IPS DF 4.7 (cell line): Measurements from ENCODE around the gene GATAD2A.
A peak's percentile ranks its signal among the peaks of the same experiment; 100 is the strongest.

Experiments
- DNase-seq: peaks from one replicate; pipeline ENCODE4 v3.0.0-alpha.2; 2013; ENCODE audit warnings: low spot score; ENCODE audit errors: extremely low read depth

GATAD2A gene

DNA sequence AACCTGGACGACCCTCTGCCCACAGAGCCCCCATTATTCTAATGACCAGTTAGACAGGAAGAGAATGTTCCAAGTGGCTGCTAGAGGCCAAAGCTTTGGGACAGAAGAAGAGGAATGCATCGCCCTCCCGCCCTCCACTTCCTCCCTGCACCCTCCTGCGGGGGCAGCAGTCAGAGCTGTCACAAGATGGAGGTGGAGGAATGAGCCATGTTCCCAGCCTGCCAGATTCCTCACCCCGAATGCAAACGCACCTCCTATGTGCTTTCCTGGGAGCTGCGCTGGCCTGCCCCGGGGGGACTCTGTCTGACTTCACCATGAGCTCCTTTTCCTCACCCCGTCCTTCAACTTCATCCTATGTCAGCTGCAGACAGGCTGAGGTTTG, 124.9 kb downstream of the GATAD2A start:
- no peak for DNase-seq

DNA sequence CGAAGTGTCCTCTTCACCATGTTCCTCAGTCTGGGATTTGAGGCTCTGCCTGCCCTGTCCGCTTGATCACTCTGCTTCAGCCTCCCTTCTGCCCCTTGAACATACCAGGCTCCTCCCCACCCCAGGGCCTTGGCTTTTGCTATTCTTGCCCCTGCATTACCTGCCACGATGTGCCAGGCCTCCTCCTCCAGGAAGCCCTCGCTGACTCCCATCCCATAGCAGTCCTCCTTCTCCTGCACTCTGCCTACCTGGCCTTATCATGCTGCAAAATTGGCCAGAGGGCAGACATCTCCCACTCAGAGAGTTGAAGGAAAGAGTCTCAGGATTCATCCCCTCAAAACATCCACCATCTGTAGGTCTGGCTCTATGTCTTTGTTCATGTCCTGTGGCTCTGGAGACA, 125.4 kb downstream of the GATAD2A start:
- DNase-seq = no peak

DNA sequence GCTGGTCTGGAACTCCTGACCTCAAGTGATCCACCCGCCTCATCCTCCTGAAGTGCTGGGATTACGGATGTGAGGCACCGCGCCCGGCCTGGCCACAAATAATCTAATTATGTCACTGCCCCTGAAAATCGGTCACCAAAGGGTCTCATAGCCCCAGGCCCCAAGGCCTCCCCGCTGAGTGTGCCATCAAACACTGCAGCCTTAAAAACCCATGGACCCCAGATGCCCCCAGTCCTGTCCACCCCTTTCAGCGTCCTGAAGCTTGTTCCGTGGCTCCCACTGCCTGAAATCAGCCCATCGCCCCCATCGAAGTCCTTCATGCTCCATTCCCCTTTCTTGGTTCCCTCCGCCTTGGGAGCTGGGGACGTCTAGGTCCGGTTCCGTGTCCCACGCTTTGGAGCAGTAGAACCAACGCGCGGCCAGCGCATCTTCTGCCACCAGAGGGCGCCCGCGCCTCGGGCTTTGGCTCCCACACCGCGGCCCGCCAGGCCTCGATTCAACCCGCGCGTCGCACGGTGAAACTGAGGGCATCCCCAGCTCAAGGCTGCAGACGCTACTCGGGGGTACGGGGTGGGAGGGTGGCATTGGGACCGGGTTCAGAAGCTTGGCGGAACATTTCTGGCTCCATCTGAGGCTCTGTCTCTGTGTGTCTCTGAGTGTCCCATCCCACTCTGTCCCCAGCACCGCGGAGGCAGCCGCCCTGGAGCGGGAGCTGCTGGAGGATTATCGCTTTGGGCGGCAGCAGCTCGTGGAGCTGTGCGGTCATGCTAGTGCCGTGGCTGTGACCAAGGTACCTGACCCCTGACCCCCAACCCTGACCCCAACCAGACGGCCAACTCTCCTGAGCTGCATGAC, 126.7 kb downstream of the GATAD2A start:
- DNase-seq = peak; percentile 60

DNA sequence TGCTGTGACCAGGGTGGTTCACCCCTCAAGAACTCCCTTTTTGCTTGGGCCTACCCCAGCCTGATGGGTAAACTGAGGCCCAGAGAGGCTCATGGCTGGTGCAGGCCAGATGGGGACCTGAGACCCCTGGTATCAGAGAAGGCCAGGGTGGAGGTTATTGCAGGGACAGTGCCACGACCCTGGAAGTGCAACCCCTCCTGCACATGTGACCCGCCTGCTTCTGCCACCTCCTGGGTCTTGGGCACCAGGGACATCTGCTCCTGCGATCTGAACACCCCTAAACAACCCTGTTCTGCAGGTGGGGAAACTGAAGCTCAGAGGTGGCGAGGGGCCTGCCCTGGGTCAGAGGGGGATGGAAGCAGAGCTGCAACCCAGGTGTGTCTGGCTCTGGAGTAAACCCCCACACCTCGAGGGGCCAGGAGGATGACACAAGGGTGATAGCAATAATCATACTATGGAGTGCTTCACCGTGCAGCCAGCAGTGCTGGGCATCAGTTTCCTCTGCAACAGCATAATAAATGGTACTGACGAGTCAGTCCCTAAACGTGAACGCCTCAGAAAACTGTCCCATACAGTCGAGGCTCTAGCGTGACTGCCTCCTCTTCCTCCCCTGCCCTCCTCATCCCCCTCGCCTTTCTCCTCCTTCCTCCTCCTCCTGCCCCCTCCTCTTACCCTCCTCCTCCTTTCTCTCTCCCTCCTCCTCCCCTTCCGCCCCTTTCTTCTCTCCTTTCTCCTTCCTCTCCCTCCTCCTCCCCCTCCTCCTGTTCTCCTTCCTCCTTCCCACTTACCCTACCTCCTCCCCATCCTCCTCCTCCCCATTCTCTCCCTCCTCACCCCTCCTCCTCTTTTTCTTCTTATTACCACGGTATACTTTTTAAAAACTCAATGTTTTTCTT, 127.6 kb downstream of the GATAD2A start:
- no peak for DNase-seq

DNA sequence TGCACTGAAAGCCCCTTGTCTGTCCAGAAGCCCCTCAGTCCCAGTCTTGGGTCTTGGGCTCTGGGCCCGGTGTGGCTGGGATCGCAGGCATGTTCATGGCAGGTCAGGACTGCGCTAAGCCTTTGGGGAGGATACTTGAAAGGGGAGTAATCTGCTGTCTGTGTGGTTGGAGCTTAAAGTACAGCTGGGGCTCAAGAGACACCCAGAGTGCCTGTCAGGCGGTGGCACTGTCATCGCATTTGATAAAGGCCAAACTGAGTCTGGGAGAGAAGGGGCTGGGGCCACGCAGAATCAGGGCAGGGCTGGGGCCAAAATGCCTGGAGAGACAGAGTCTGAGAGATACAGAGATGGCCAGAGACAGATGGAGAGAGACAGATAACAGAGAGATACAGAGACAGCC, 128.4 kb downstream of the GATAD2A start:
- DNase-seq = no peak

DNA sequence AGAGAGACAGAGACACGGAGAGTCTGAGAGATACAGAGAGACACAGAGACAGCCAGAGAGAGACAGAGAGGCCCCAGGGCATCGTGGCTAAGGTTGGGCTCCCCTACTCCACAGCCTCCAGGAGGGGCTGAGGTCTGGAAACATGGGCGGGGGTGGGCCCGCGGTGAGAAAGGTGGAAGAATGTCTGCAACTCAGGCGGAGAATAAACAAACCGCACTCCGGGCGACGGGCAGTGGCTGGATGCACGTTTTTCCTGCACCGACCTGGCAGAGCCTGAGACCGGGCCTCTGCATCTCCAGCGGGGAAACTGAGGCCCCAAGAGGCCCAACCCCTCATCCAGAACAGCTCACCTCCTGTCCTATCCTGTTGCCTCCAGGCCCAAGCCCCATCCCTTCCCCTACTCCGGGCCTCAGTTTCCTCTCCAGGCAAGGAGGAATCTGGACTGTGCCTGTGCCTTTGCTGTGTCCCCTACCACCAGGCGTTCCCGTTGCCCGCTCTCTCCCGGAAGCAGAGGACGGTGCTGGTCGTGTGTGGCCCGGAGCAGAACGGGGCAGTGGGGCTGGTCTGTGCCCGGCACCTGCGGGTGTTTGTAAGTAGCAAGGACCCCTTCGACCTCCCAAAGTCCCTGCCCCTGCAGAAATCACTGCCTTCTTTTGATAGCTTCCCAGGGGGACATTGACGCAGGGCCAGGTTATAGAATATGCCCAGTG, 129.2 kb downstream of the GATAD2A start:
- no peak for DNase-seq

DNA sequence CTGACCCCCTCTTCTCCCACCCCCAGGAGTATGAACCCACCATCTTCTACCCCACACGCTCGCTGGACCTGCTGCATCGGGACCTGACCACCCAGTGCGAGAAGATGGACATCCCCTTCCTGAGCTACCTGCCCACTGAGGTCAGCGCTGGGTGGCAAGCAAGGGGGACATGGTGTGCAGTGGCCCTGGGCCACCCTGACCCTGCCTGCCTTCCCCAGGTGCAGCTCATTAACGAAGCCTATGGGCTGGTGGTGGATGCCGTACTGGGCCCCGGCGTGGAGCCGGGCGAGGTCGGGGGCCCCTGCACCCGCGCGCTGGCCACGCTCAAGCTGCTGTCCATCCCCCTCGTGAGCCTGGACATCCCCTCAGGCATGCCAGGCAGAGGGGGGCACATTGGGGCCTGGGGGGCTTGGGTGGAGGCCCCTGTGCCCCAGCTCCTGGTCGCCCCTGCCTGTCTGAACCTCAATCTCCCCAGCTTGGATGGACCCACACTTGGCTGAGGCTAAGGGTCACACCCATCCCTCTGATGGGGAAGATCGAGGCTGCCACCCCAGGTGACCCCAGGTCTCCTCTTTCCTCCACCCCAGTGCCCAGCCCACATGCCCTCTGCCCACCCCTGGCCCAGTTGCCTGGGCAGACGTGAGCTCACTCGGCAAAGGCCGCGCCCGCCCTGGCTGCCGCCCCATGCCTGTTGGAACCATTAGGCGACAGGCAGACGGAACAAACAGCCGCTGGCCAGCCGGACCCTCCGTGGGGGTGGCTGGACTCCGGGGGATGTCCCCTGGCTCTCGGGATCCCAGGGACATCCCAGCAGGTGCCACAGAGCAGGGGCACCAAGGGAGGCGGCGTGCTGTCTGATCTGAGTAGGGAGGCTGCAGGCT, 130.1 kb downstream of the GATAD2A start:
- DNase-seq = no peak

DNA sequence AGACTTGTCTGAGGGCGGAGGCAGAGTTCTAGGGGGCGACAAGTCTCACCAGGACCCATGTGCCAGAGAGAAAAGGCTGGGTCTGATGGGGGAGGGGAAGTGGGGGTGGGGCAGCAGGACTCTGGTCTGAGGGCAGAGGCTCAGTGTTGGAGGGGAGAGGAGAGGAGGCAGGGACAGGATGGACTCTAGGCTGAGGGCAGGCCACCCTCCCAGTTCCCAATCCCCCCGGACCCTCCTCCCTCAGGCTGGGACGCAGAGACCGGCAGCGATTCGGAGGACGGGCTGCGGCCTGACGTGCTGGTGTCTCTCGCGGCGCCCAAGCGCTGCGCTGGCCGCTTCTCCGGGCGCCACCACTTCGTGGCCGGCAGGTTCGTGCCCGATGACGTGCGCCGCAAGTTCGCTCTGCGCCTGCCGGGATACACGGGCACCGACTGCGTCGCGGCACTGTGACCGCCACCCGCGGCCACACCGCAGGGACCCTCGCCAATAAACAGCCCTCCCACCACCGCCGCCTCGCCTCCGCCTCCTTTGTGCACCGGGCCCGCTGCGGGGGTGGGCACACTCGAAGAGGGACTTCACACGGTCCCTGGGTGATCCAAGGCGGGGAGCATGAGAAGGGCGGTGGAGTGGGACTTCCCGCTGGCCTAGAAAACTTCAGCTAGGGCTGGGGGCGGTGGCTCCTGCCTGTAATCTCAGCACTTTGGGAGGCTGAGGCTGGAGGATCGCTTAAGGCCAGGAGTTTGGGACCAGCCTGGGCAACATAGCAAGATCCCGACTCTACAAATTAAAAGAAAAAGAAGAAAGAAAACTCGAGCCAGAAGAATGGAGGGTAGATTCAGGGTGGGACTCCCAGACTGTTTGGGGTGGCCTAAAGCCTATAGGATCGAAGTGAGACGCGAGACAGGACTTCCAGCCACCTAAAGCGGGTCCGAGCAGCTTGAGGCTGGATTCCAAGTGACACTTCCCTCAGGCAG, 131.9 kb downstream of the GATAD2A start:
- DNase-seq = no peak

DNA sequence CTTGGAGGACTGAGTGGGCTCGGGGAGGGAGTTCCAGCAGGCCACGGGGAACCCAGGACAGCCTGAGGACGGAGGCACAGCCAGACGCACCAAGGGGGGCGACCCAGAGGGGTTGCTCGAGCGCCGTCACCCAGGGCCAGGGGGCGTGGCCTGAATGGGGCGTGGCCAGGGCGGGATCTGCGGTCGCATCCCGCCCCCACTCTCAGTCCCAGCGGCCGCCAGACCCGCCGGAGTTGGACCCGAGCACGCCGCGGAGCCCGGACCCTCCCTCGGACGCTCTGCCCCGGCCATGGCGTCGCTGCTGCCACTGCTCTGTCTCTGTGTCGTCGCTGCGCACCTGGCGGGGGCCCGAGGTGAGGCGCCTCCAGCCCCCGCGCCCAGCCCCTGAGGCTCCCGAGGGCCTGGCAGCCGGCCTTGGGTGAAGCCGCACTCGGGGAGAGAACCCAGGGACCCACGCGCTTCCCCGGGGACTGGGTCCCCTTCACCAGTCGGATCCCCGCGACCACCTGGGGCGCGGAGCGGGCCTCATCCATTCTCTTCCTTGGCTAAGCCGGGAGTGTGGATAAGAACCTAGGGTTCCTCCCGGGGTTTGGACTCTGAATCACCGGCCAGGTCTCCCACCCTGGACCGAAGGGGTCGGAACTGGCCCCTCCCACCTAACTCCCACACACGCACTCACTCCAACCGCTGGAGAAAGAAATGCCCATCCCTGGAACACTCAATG, 132.7 kb downstream of the GATAD2A start, which contains the start of gene CILP2:
CILP2 (plus strand) TSS at position 205 of the 724 bp plus-strand sequence; CDS start at position 290, 85 bp downstream.
- no peak for DNase-seq

DNA sequence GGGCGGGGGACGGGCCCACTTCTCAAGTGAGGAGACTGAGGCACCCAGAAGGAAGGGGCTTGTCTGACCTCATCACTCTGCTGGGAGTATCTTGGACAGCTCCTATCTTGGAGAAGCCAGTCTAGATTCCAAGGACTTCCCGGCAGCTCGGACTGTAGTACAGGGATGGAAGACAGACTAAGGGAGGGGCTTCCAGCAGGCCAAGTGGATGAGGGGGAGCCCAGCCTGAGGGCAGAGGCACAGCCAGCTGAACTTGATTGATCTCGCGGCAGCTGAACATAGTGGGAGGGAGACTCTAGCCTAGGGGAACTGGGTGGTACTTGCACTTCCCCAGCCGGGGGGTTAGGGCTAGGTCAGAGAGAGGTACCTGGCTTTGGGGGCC, 133.3 kb downstream of the GATAD2A start:
- DNase-seq = no peak

DNA sequence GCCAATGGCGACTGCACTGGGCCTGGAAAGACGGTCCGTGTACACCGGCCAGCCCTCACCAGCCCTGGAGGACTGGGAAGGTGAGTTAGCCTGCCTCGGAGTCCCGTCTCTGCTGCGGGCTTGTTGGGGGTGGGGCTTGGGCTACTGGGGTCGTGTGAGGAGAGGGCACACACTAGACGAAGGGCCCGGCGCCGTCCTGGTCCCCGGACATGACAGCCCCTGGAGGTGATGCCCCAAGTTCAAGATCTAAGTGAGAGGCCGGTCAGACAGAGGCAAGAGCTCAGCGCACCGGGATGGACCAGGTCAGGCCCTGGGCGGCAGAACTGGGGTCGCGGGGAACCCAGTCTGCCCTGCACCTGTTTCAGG, 134.2 kb downstream of the GATAD2A start:
- DNase-seq = no peak

DNA sequence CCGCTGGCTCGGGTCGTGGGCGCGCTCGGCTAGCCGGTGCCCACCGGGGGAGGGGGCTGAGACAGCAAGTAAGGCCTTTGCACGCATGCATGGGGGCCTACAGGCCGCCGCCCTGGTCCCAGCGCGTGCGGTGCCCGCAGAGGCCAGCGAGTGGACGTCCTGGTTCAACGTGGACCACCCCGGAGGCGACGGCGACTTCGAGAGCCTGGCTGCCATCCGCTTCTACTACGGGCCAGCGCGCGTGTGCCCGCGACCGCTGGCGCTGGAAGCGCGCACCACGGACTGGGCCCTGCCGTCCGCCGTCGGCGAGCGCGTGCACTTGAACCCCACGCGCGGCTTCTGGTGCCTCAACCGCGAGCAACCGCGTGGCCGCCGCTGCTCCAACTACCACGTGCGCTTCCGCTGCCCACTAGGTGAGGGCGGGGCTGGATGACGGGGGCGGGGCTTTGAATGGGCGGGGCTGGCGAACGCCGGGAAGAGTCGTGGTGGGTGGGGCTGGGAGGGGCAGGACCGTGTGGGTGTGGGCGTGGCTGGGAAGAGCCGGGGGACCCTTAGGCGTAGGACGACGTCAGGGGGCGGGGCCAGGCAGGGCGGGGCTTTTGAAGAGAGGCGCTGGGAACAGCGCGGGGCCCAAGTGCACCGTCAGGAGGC, 134.7 kb downstream of the GATAD2A start:
- DNase-seq = no peak

DNA sequence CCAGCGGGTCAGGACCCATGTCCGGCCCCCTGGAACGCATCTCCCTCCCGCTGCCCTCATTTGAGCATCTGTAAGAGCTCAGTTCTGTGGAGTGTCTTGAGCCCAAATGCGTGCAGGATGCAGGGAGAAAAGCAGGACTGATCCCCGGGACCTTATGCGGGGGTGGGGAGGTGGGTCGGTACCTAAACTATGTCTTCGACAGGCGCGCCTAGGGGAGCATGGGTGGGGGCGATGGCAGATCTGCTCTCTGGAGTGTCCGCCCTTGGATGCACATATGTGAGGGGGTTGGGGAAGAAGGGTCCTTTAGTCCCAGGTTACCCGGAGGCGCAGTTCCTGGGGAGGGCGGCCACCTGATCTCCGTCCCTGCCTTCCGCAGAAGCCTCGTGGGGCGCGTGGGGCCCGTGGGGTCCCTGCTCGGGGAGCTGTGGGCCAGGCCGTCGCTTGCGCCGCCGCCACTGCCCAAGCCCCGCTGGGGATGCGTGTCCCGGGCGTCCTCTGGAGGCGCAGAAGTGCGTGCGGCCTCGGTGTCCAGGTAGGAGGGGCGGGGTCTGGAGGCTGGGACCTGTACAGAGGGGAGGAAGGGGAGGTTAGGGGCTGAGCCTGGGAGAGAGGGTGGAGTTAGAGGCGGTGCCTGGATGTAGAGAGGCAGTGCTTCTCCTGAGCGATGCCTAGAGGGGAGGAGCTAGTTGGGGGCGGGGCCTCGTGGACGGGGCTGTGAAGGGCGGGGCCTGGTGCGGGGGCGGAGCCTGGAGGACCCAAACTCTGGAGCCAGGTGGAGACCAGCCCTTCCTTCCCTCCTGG, 135.4 kb downstream of the GATAD2A start:
- peak; percentile 62 for DNase-seq

DNA sequence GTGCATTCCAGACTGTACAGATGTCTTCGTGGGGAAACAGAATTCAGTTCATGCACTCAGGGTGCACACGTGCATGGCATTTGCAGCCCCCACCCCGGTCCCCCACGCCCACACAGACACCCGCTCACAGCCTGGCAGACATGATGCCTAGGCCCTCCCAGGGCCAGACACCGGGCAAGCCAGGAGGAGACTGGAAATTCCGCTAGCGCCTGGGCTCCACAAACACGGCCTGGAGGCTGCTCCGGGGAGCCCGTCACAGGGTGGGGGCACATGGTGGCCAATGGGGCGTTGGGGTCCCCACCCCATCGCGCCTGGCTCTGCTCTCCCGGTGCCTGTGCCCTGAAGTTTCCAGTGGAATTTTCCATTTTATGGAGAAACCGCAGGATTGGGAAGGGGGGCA, 136.1 kb downstream of the GATAD2A start:
- no peak for DNase-seq

DNA sequence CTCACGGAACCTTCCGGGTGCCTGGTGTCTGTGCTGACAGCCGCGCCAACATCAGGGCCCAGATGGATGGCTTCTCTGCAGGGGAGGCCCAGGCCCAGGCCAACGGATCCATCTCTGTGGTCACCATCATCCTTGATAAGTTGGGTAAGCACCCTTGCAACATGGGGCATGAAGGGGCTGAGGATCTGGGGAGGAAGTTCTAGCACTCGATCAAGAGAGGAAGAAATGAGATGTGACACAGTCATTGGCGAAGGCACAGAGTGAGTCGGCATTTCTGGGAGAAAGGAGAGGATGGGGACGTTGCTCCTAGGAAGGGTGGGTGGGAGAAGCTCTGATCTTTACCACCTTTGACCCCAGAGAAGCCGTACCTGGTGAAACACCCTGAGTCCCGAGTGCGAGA, 137.0 kb downstream of the GATAD2A start:
- DNase-seq = no peak

DNA sequence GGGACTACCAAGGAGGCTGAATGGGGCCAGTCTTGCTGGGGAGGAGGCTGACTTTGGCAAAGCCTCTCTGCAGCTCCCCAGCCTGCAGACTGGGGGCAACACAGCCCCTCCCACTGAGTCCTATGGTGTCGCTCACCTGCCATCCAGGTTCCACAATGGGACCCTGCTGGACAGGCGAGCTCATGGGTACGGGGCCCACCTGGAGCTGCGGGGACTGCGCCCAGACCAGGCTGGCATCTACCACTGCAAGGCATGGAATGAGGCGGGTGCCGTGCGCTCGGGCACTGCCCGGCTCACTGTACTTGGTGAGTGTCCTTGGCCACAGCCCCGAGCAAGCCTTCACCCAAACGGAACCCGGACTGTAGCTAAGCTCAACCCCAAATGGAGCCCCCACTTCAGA, 137.6 kb downstream of the GATAD2A start:
- no peak for DNase-seq

DNA sequence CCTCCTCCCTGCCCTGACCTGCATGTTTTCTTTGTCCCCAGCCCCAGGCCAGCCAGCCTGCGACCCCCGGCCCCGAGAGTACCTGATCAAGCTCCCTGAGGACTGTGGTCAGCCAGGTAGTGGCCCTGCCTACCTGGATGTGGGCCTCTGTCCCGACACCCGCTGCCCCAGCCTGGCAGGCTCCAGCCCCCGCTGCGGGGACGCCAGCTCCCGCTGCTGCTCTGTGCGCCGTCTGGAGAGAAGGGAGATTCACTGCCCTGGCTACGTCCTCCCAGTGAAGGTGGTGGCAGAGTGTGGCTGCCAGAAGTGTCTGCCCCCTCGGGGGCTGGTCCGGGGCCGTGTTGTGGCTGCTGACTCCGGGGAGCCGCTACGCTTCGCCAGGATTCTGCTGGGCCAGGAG, 138.2 kb downstream of the GATAD2A start:
- no peak for DNase-seq
